ENCODE data around the gene SPATA31D3.
"Not testable (repeated sequence)": the region's sequence is repeated elsewhere in the genome, so short reads cannot be mapped to it uniquely, and the experiment has no call there.

Gene SPATA31D3

DNA sequence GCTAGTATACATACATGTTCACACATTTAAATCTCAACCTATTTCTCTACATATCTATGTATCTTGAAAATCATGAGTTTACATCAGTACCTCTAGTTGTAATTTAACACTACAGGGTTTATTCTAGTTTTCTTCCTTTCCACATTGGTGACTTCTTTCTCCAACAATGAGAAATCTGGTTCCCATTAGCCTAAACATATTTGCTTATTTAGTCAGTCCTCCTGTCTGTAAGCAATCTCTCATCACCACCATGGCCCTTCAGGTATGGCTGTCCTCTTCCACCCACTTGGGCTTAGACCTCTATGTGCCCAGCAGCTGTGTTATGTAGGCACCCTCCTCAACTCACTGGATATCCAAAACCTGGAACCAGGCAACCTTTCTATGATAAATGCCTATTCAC, 37.3 kb downstream of the SPATA31D3 start:
- DNase-seq: no peak

DNA sequence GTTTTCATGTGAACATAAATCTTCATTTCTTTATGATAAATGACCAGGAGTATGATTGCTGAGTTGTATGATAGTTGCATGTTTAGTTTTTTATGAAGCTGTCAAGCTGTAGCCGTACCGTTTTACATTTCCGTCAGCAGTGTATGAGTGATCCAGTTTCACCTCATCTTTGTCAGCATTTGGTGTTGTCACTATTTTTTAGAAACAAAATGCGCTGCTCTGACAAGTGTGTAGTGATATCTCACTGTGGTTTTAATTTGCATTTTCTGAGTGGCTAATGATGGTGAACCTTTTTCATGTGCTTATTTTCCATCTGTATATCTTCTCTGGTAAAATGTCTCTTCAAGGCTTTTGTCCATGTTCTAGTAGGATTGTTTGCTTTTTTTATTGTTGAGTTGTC, 38.6 kb downstream of the SPATA31D3 start:
- no peak for DNase-seq

DNA sequence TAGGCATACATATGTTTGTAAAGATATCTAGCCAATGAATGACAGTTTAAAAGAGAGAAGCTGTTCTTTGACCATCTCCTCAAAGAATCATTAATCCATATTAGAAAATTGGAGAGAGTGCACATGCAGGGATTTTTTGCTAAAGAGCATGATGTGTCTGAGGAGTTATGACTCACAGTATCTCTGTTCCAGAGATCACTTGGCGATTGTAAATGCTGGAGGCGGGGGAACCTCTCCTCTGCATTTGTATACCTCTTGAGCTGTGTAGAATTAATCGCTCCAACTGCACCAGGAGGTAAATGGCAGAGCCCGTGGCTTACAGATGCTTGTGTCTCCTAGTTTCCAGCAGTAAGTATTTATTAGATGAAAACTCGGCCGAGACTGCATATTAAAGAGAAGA, 41.6 kb downstream of the SPATA31D3 start:
- DNase-seq: no peak

DNA sequence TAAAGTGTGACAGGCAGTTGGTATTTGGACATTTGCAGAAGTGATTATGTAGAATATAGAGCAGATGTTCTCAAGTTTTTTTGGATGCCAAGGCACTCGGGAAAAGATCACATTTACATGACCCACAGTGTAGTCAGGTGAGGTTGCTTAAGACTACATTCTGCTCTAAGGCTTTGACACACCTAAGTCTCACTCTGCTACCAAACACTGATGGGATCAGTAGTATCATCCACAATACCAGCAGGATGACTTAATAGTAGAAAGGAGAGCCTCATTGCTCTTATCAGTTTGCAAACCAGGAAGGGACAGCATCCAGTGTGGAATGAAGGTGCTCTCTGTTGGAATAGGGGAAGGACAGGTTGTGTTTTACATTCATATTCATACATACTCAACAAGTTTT, 42.8 kb downstream of the SPATA31D3 start:
- no peak for DNase-seq

DNA sequence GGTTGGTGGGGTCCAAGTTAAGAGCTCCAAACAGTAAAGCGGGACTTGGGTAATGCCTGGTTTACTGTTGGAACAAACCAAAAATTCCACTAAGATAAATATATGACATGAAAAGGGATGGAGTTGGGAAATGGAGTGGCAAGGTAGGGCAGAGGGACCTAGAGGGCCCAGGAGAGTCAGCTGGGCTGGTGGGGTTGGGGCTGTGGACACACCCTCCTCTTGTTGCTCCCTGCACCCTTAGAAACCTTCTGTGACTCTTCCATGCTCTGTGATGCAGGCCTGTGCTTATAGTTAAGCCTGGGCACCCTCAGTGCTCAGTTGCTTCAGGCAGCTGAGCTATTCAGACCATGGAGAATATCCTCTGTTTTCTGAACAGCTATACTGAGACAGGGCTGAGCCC, 45.2 kb downstream of the SPATA31D3 start, which contains the start of gene SPATA31D1:
TSS of gene SPATA31D1 (plus strand) at position 301 of the 400 bp plus-strand sequence. CDS start at position 348, 47 bp downstream.
- not testable (repeated sequence) for DNase-seq

DNA sequence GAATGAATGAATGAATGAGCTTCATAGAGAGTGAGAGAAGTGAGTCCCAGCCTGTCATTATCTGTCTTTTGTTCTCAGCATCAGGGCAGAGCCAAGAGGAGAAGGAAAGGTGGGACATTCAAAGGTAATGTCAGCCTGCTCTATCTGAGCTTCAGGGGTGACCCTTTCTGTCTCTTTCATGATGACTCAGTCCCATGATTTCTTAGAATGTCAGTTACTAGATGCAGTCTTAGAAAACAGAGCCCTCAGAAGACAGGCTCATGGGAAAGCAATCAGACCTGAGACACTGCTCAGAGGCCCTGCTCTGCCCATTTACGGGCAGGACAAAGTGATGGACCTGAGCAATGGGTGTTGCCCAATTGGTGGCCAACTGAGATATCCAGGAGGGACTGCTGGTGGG, 46.4 kb downstream of the SPATA31D3 start:
- DNase-seq: no peak

DNA sequence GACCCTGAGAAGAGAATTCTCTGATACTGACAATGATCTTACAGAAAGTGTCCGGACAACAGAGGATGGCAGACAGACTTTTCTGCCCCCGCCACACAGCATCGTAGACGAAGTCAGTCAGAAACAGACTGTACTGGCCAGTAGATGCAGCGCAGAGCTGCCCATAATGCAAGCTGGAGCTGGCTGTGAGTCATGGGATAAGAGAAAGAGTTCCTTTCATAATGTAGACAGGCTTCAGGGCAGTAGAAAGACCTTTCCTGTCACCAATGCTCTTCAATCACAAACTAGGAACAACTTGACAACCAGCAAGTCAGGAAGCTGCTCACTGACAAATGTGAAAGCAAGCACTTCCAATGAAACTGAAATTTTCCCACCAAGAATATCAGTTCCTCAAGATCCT, 50.4 kb downstream of the SPATA31D3 start:
- no peak for DNase-seq
